Measurements from ENCODE around the gene GRIK4.

Gene GRIK4

GRCh38 chr11:120937501-120937900, 426.0 kb downstream of the GRIK4 start:
- no peak for DNase-seq

GRCh38 chr11:120938260-120938659, 426.7 kb downstream of the GRIK4 start:
- DNase-seq, result no peak

GRCh38 chr11:120940160-120940848, 428.8 kb downstream of the GRIK4 start:
- no peak for DNase-seq

- no peak for DNase-seq
Measured at GRCh38 chr11:120941000-120941399, 429.5 kb downstream of the GRIK4 start.

- no peak for DNase-seq
Measured at GRCh38 chr11:120942701-120943100, 431.2 kb downstream of the GRIK4 start.

GRCh38 chr11:120945042-120945441, 433.5 kb downstream of the GRIK4 start:
- DNase-seq, result no peak

GRCh38 chr11:120950880-120951279, 439.3 kb downstream of the GRIK4 start:
- no peak for DNase-seq

GRCh38 chr11:120952461-120953434, 441.2 kb downstream of the GRIK4 start:
- peak; percentile 92 for DNase-seq

GRCh38 chr11:120954381-120954780, 442.8 kb downstream of the GRIK4 start:
- no peak for DNase-seq

- no peak for DNase-seq
Measured at GRCh38 chr11:120956710-120957495, 445.4 kb downstream of the GRIK4 start.

GRCh38 chr11:120958185-120958584, 446.6 kb downstream of the GRIK4 start:
- no peak for DNase-seq

GRCh38 chr11:120959189-120959588, 447.6 kb downstream of the GRIK4 start:
- DNase-seq, result peak; percentile 52

- no peak for DNase-seq
Measured at GRCh38 chr11:120964857-120965256, 453.3 kb downstream of the GRIK4 start.

- no peak for DNase-seq
Measured at GRCh38 chr11:120966840-120967239, 455.3 kb downstream of the GRIK4 start.

GRCh38 chr11:120969993-120970392, 458.4 kb downstream of the GRIK4 start:
- DNase-seq, result no peak

GRCh38 chr11:120971825-120972224, 460.3 kb downstream of the GRIK4 start:
- no peak for DNase-seq

GRCh38 chr11:120972621-120973020, 461.1 kb downstream of the GRIK4 start:
- no peak for DNase-seq

GRCh38 chr11:120973501-120973900, 462.0 kb downstream of the GRIK4 start:
- DNase-seq, result no peak

- DNase-seq, result no peak
Measured at GRCh38 chr11:120974466-120974865, 462.9 kb downstream of the GRIK4 start.

GRCh38 chr11:120974965-120975364, 463.4 kb downstream of the GRIK4 start:
- DNase-seq, result no peak

- no peak for DNase-seq
Measured at GRCh38 chr11:120977266-120978137, 466.0 kb downstream of the GRIK4 start.

GRCh38 chr11:120978701-120979100, 467.2 kb downstream of the GRIK4 start:
- DNase-seq, result no peak

Data from NCI-H1105 (cell line).